Caco-2 (cell line): ENCODE results near the gene TEC. TPM values are rescaled to one million over a fixed set of nuclear protein-coding genes. Genes with fewer than 3 reads are reported as not detected.

ENCODE experiments used
- BruUV-seq: library from RNA; stranded (reverse); fragments of 400-500 nt; replicated peaks from 2 replicates; lab custom pipeline; 2021; lab: Mats Ljungman, UMichigan
- CTCF ChIA-PET: fragments of 300-600 bp; sonication (Branson Sonifier 250); formaldehyde crosslinking; loops from one replicate; lab custom pipeline; 2022; ENCODE audit warnings: antibody characterized with exemption; lab: Charles Lee
- POLR2A ChIA-PET: fragments of 300-600 bp; sonication (Branson Sonifier 250); formaldehyde crosslinking; loops from one replicate; lab custom pipeline; 2022; ENCODE audit warnings: antibody characterized with exemption; lab: Charles Lee
- DNase-seq, 2 experiments: peaks; one replicate each; pipeline versions ENCODE4 v3.0.0 to v3.0.0-alpha.2; 2020 to 2022
- H3K27me3 ChIP-seq: replicated peaks from 2 replicates; pipeline ENCODE4 v1.6.0; 2011; ENCODE audit warnings: low read length; ENCODE audit not compliant: control insufficient read depth, insufficient read depth
- H3K36me3 ChIP-seq: 2 replicates; pipeline ENCODE4 v1.5.1; 2011; ENCODE audit warnings: low read length; ENCODE audit not compliant: control insufficient read depth, insufficient read depth
- H3K4me1 ChIP-seq: fragments of 250-450 bp; sonication (Bioruptor Pico); 2 replicates; pipeline ENCODE4 v1.5.1; 2020; ENCODE audit warnings: mild to moderate bottlenecking
- H3K4me3 ChIP-seq: 2 replicates; pipeline ENCODE4 v1.5.1; 2011; ENCODE audit warnings: low read depth, mild to moderate bottlenecking, control low read depth, low read length
- H3K9me3 ChIP-seq: fragments of 250-450 bp; sonication (Bioruptor Pico); 2 replicates; pipeline ENCODE4 v1.5.1; 2020; ENCODE audit warnings: mild to moderate bottlenecking, moderate library complexity
- H3K27ac Mint-ChIP-seq: one replicate; pipeline ENCODE4 v1.8.0; 2022; ENCODE audit warnings: mixed read lengths; ENCODE audit not compliant: unreplicated experiment
- H3K27me3 Mint-ChIP-seq: one replicate; pipeline ENCODE4 v1.8.0; 2022; ENCODE audit warnings: mixed read lengths; ENCODE audit not compliant: insufficient read depth, unreplicated experiment
- H3K36me3 Mint-ChIP-seq: one replicate; pipeline ENCODE4 v1.8.0; 2022; ENCODE audit warnings: mild to moderate bottlenecking, mixed read lengths; ENCODE audit not compliant: insufficient read depth, unreplicated experiment
- H3K4me1 Mint-ChIP-seq: one replicate; pipeline ENCODE4 v1.8.0; 2022; ENCODE audit warnings: low read depth, mixed read lengths; ENCODE audit not compliant: unreplicated experiment
- H3K4me3 Mint-ChIP-seq: one replicate; pipeline ENCODE4 v1.8.0; 2022; ENCODE audit warnings: mild to moderate bottlenecking, moderate library complexity, mixed read lengths; ENCODE audit not compliant: unreplicated experiment
- H3K9me3 Mint-ChIP-seq: one replicate; pipeline ENCODE4 v1.8.0; 2022; ENCODE audit warnings: mixed read lengths; ENCODE audit not compliant: unreplicated experiment
- intact Hi-C: fragments of 100-400 bp; cut with micrococcal nuclease; formaldehyde crosslinking; loops from one replicate; pipeline ENCODE4 v1.10.0; 2022; ENCODE audit not compliant: unreplicated experiment
- total RNA-seq: library from RNA; stranded (reverse); gene quantifications from 2 replicates; pipeline ENCODE4 v1.2.3, GENCODE V29; 2022
- TF ChIP-seq, protein P1 (sequence below), 2 experiments: fragments of 200-600 bp in 1 of 2; IDR thresholded peaks; 1 replicate in 1 of 2; 2 replicates in 1 of 2; pipeline versions ENCODE4 v1.5.1 to v1.8.0; 2011 to 2022; ENCODE audit warnings: antibody characterized with exemption in 1 of 2, control low read depth in 1 of 2, inconsistent platforms in 1 of 2, low read depth in 1 of 2, low read length in 1 of 2, mild to moderate bottlenecking in 1 of 2, moderate library complexity in 1 of 2; ENCODE audit not compliant: insufficient read depth in 1 of 2, severe bottlenecking in 1 of 2, unreplicated experiment in 1 of 2

Gene TEC
- total RNA-seq, 1 experiment from 2014 or later, result 2.0 TPM

DNA sequence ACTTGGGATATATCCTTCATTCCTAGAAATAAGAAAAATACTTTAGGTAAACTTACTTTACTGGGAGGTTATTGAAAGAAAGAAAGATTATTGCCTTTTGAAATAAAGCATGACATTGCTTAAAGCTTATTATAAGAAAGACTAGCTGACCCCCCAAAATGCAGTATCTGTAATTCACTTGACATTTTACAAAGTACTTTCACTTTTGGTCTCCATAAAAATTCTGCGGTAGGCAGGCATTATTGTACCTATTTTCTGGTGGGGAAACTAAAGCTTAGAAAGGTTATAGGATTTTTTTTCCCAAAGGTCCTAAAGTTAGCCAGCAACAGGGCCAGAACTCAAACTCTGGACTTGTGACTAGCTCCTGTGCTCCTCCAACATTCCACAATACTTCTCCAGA, 105.9 kb downstream of the TEC start:
- CTCF ChIA-PET, result no interaction called here

DNA sequence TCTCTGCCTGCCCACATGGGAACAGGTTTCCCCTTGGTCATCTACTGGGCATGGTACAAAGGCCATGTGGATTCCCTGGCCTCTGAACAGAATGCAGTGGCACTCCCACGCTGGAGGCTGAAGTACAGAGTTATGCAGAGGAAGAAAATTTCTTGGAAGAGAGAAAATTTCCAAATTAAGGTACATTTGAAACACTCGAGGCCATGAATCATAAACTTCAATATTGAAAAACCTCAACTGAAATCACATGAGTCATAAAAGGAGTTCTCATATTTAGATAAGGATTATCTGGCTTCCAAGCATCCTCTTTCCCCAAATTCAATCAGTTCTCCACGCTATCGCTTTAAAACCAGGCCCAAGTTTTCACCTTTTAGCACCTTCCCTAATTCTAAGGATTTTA, 107.5 kb downstream of the TEC start:
- intact Hi-C loops, result no loop called here
- Histone ChIP-seq H3K4me3 (no peak overlapping the region), H3K9me3 (no peaks in the 10 kb centered on the region), H3K4me1 (no peaks in the 10 kb centered on the region), H3K27me3 (no peaks in the 10 kb centered on the region), H3K36me3 (no peaks in the 10 kb centered on the region)
- peaks cover 11% of the 10 kb centered on the region for H3K4me1 Mint-ChIP-seq
- TF ChIP-seq, protein P1, sequence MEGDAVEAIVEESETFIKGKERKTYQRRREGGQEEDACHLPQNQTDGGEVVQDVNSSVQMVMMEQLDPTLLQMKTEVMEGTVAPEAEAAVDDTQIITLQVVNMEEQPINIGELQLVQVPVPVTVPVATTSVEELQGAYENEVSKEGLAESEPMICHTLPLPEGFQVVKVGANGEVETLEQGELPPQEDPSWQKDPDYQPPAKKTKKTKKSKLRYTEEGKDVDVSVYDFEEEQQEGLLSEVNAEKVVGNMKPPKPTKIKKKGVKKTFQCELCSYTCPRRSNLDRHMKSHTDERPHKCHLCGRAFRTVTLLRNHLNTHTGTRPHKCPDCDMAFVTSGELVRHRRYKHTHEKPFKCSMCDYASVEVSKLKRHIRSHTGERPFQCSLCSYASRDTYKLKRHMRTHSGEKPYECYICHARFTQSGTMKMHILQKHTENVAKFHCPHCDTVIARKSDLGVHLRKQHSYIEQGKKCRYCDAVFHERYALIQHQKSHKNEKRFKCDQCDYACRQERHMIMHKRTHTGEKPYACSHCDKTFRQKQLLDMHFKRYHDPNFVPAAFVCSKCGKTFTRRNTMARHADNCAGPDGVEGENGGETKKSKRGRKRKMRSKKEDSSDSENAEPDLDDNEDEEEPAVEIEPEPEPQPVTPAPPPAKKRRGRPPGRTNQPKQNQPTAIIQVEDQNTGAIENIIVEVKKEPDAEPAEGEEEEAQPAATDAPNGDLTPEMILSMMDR (IDR thresholded peaks at IDR 0.05; ENCODE audit: insufficient read depth in 1 of 2, low read depth in 1 of 2, low read length in 1 of 2, severe bottlenecking in 1 of 2, unreplicated experiment in 1 of 2), result no peak
- H3K27me3 Mint-ChIP-seq, result no peaks in the 10 kb centered on the region
- no peak for DNase-seq
- H3K36me3 Mint-ChIP-seq, result peaks cover 5% of the 10 kb centered on the region
- ChIA-PET CTCF (no interaction called here), POLR2A (no interaction called here)
- no peak overlapping the region for H3K4me3 Mint-ChIP-seq
- H3K9me3 Mint-ChIP-seq, result no peaks in the 10 kb centered on the region
- H3K27ac Mint-ChIP-seq, result no peak overlapping the region
- BruUV-seq, result no TSS peak

More for the DNA sequence above, 105.9 kb downstream of the TEC start:
- no peaks in the 10 kb centered on the region for H3K9me3 ChIP-seq
- TF ChIP-seq, protein P1 (IDR thresholded peaks at IDR 0.05; ENCODE audit: insufficient read depth in 1 of 2, low read depth in 1 of 2, low read length in 1 of 2, severe bottlenecking in 1 of 2, unreplicated experiment in 1 of 2), result no peak
- no peaks in the 10 kb centered on the region for H3K36me3 ChIP-seq
- H3K9me3 Mint-ChIP-seq, result no peaks in the 10 kb centered on the region
- H3K4me3 ChIP-seq, result no peak overlapping the region
- H3K36me3 Mint-ChIP-seq, result peaks cover 5% of the 10 kb centered on the region
- no peaks in the 10 kb centered on the region for H3K27me3 ChIP-seq
- H3K27ac Mint-ChIP-seq, result no peak overlapping the region
- no TSS peak for BruUV-seq
- POLR2A ChIA-PET, result no interaction called here
- intact Hi-C loops, result no loop called here
- H3K4me3 Mint-ChIP-seq, result no peak overlapping the region
- no peaks in the 10 kb centered on the region for H3K4me1 ChIP-seq
- H3K4me1 Mint-ChIP-seq, result peaks cover 11% of the 10 kb centered on the region
- no peaks in the 10 kb centered on the region for H3K27me3 Mint-ChIP-seq
- DNase-seq, result no peak

- Mint-ChIP-seq H3K4me1 (peaks cover 6% of the 10 kb centered on the region), H3K4me3 (no peak overlapping the region), H3K27ac (no peak overlapping the region), H3K27me3 (no peaks in the 10 kb centered on the region), H3K9me3 (peaks cover 9% of the 10 kb centered on the region), H3K36me3 (peaks cover 5% of the 10 kb centered on the region)
- intact Hi-C loops, result no loop called here
- Histone ChIP-seq H3K4me1 (no peaks in the 10 kb centered on the region), H3K27me3 (no peaks in the 10 kb centered on the region), H3K4me3 (no peak overlapping the region), H3K36me3 (no peaks in the 10 kb centered on the region), H3K9me3 (peaks cover 13% of the 10 kb centered on the region)
- ChIA-PET POLR2A (no interaction called here), CTCF (no interaction called here)
- no TSS peak for BruUV-seq
- TF ChIP-seq, protein P1 (IDR thresholded peaks at IDR 0.05; ENCODE audit: insufficient read depth in 1 of 2, low read depth in 1 of 2, low read length in 1 of 2, severe bottlenecking in 1 of 2, unreplicated experiment in 1 of 2), result no peak
- DNase-seq, result no peak
Measured at GRCh38 chr4:48157271-48157670, 112.4 kb downstream of the TEC start.
